HEK293T (cell line): ENCODE results near the gene NDUFA3.

ENCODE experiments used
- CTCF ChIA-PET: fragments of 350-600 bp; formaldehyde crosslinking; extraction: SDS; loops from one replicate; lab custom pipeline; 2021; ENCODE audit warnings: antibody characterized with exemption, inconsistent platforms; lab: Yijun Ruan, JAX
- POLR2A ChIA-PET: fragments of 350-600 bp; formaldehyde crosslinking; extraction: SDS; loops from one replicate; lab custom pipeline; 2020; ENCODE audit warnings: antibody characterized with exemption, inconsistent platforms; lab: Yijun Ruan, JAX
- DNase-seq: peaks from one replicate; pipeline ENCODE4 v3.0.0; 2012; ENCODE audit warnings: mixed read lengths; ENCODE audit errors: extremely low spot score
- ARNT ChIP-seq: fragments of 450-650 bp; IDR thresholded peaks from 2 replicates; pipeline ENCODE4 v1.6.1; 2017; ENCODE audit warnings: mild to moderate bottlenecking
- BHLHE40 ChIP-seq: fragments of 450-650 bp; IDR thresholded peaks from 2 replicates; pipeline ENCODE4 v1.6.1; 2016; ENCODE audit warnings: mild to moderate bottlenecking, moderate library complexity, borderline replicate concordance
- CTBP1 ChIP-seq: fragments of 450-650 bp; IDR thresholded peaks from 2 replicates; pipeline ENCODE4 v1.6.1; 2016; ENCODE audit warnings: borderline replicate concordance
- ELF4 ChIP-seq: fragments of 450-650 bp; IDR thresholded peaks from 2 replicates; pipeline ENCODE4 v1.6.1; 2017; ENCODE audit warnings: antibody characterized with exemption
- FOXA1 ChIP-seq: fragments of 450-650 bp; IDR thresholded peaks from 2 replicates; pipeline ENCODE4 v1.6.1; 2016; ENCODE audit warnings: mild to moderate bottlenecking
- FOXK2 ChIP-seq: fragments of 450-650 bp; IDR thresholded peaks from 2 replicates; pipeline ENCODE4 v1.6.1; 2016; ENCODE audit warnings: mild to moderate bottlenecking
- FOXM1 ChIP-seq: fragments of 450-650 bp; IDR thresholded peaks from 2 replicates; pipeline ENCODE4 v1.6.1; 2017; ENCODE audit warnings: mild to moderate bottlenecking, borderline replicate concordance
- HDGF ChIP-seq: fragments of 450-650 bp; IDR thresholded peaks from 2 replicates; pipeline ENCODE4 v1.6.1; 2017; ENCODE audit warnings: antibody characterized with exemption, borderline replicate concordance
- L3MBTL2 ChIP-seq: fragments of 450-650 bp; conservative IDR thresholded peaks from 2 replicates; pipeline ENCODE4 v1.6.1; 2016; ENCODE audit warnings: mild to moderate bottlenecking
- LEF1 ChIP-seq: fragments of 450-650 bp; IDR thresholded peaks from 2 replicates; pipeline ENCODE4 v1.6.1; 2017; ENCODE audit warnings: mild to moderate bottlenecking, borderline replicate concordance
- NFRKB ChIP-seq: fragments of 450-650 bp; IDR thresholded peaks from 2 replicates; pipeline ENCODE4 v1.6.1; 2016; ENCODE audit warnings: mild to moderate bottlenecking, moderate library complexity
- PKNOX1 ChIP-seq: fragments of 450-650 bp; IDR thresholded peaks from 2 replicates; pipeline ENCODE4 v1.6.1; 2016
- SP1 ChIP-seq: fragments of 450-650 bp; IDR thresholded peaks from 2 replicates; pipeline ENCODE4 v1.6.1; 2017
- SUZ12 ChIP-seq: fragments of 450-650 bp; IDR thresholded peaks from 2 replicates; pipeline ENCODE4 v1.6.1; 2016; ENCODE audit warnings: mild to moderate bottlenecking
- TARDBP ChIP-seq: fragments of 450-650 bp; IDR thresholded peaks from 2 replicates; pipeline ENCODE4 v1.6.1; 2016
- ZNF384 ChIP-seq: fragments of 450-650 bp; IDR thresholded peaks from 2 replicates; pipeline ENCODE4 v1.6.1; 2016

Gene NDUFA3

GRCh38 chr19:54154603-54155345 lies 52.1 kb downstream of the NDUFA3 start:
- ChIA-PET POLR2A (no interaction called here), CTCF (no interaction called here)
- DNase-seq, result no peak
- TF ChIP-seq FOXK2 (no peak), FOXA1 (no peak), ARNT (no peak), TARDBP (no peak)

GRCh38 chr19:54155694-54156093 lies 53.0 kb downstream of the NDUFA3 start:
- no peak for DNase-seq
- TF ChIP-seq ZNF384 (no peak), ELF4 (no peak), BHLHE40 (no peak), FOXA1 (no peak), FOXM1 (no peak), ARNT (no peak)
- ChIA-PET POLR2A (interaction anchor here (0.6 kb wide), 1 partner anchor 18 kb away, joined by 4 read pairs; the partner anchor contains the start of gene CNOT3), CTCF (no interaction called here)

- TF ChIP-seq CTBP1 (no peak), PKNOX1 (no peak), FOXM1 (no peak)
- no peak for DNase-seq
- ChIA-PET POLR2A (no interaction called here), CTCF (no interaction called here)
Measured at GRCh38 chr19:54156490-54156889, 53.8 kb downstream of the NDUFA3 start.

GRCh38 chr19:54156953-54157352 lies 54.3 kb downstream of the NDUFA3 start:
- POLR2A ChIA-PET, result no interaction called here
- CTCF ChIA-PET, result no interaction called here
- no peak for TF ChIP-seq NFRKB
- no peak for TF ChIP-seq LEF1
- no peak for TF ChIP-seq PKNOX1
- TF ChIP-seq ELF4, result no peak
- no peak for TF ChIP-seq FOXK2
- TF ChIP-seq BHLHE40, result no peak
- TF ChIP-seq SUZ12, result no peak
- TF ChIP-seq ARNT, result no peak
- no peak for TF ChIP-seq FOXM1
- TF ChIP-seq HDGF, result no peak
- TF ChIP-seq L3MBTL2, result no peak
- no peak for TF ChIP-seq ZNF384
- no peak for TF ChIP-seq TARDBP
- no peak for TF ChIP-seq SP1
- no peak for DNase-seq
